ENCODE data around the gene FOXJ2.
"Not testable (repeated sequence)": the region's sequence is repeated elsewhere in the genome, so short reads cannot be mapped to it uniquely, and the experiment has no call there.

The FOXJ2 gene

GRCh38 chr12:8069582-8069981 is 37.1 kb downstream of the FOXJ2 start:
- no peak for DNase-seq

GRCh38 chr12:8071820-8072219 is 39.3 kb downstream of the FOXJ2 start:
- DNase-seq: not testable (repeated sequence)

- no peak for DNase-seq
Measured at GRCh38 chr12:8075935-8076334, 43.4 kb downstream of the FOXJ2 start.

- DNase-seq: no peak
Measured at GRCh38 chr12:8076366-8076765, 43.9 kb downstream of the FOXJ2 start.

- DNase-seq: no peak
Measured at GRCh38 chr12:8077207-8077606, 44.7 kb downstream of the FOXJ2 start.

- peak; percentile 49 to 65 for DNase-seq
Measured at GRCh38 chr12:8078398-8078797, 45.9 kb downstream of the FOXJ2 start.

GRCh38 chr12:8078916-8079315 is 46.4 kb downstream of the FOXJ2 start:
- DNase-seq: no peak

- DNase-seq: no peak
Measured at GRCh38 chr12:8080120-8080519, 47.6 kb downstream of the FOXJ2 start.

- DNase-seq: peak in 1 of 2 donors; percentile 28
Measured at GRCh38 chr12:8081251-8081920, 48.9 kb downstream of the FOXJ2 start.

- DNase-seq: no peak
Measured at GRCh38 chr12:8082808-8083100, 50.2 kb downstream of the FOXJ2 start.

GRCh38 chr12:8084351-8084750 is 51.8 kb downstream of the FOXJ2 start:
- DNase-seq: peak; percentile 39 to 49

GRCh38 chr12:8087666-8088065 is 55.1 kb downstream of the FOXJ2 start:
- no peak for DNase-seq

GRCh38 chr12:8088574-8088973 is 56.1 kb downstream of the FOXJ2 start:
- peak in 1 of 2 donors; percentile 29 for DNase-seq

GRCh38 chr12:8089277-8089676 is 56.8 kb downstream of the FOXJ2 start:
- not testable (repeated sequence) for DNase-seq

GRCh38 chr12:8089716-8090115 is 57.2 kb downstream of the FOXJ2 start:
- DNase-seq: no peak

GRCh38 chr12:8093291-8093690 is 60.8 kb downstream of the FOXJ2 start:
- no peak for DNase-seq

GRCh38 chr12:8096281-8096915 is 63.9 kb downstream of the FOXJ2 start:
- DNase-seq: no peak

- no peak for DNase-seq
Measured at GRCh38 chr12:8099235-8099634, 66.7 kb downstream of the FOXJ2 start.

Data from stimulated activated CD4-positive, alpha-beta T cell treated with anti-CD3 and anti-CD28 coated beads, Interleukin-2, amount 100 ng/mL, for 24 hours (primary cell).